GM21576 (cell line): Measurements from ENCODE around the gene ALOX15B.
A peak's percentile ranks its signal among the peaks of the same experiment; 100 is the strongest.

Experiments
- ATAC-seq: cut with Tn5 transposase; IDR thresholded peaks from one replicate; pipeline ENCODE4 v1.9.1; 2021; ENCODE audit warnings: mild to moderate bottlenecking, moderate library complexity; ENCODE audit not compliant: unreplicated experiment

ALOX15B gene

GRCh38 chr17:8038954-8039610, at the start of gene ALOX15B:
TSS of gene ALOX15B (plus strand) at chr17:8039059. CDS start at chr17:8039156, 97 bp downstream.
- no peak for ATAC-seq

GRCh38 chr17:7989781-7990655, 48.8 kb upstream of the ALOX15B start:
- peak; percentile 75 for ATAC-seq

GRCh38 chr17:7992516-7992915, 46.3 kb upstream of the ALOX15B start:
- no peak for ATAC-seq

- no peak for ATAC-seq
These were observed 45.9 kb upstream of the ALOX15B start for GRCh38 chr17:7992924-7993323.

- ATAC-seq, result no peak
These were observed 44.8 kb upstream of the ALOX15B start for GRCh38 chr17:7993972-7994589.

- no peak for ATAC-seq
These were observed 43.1 kb upstream of the ALOX15B start for GRCh38 chr17:7995724-7996123.

- no peak for ATAC-seq
These were observed 41.7 kb upstream of the ALOX15B start for GRCh38 chr17:7997186-7997585.

- no peak for ATAC-seq
These were observed 36.7 kb upstream of the ALOX15B start, which contains the start of gene GUCY2D for GRCh38 chr17:8001976-8002720. TSS of gene GUCY2D (plus strand) at chr17:8002615. CDS start at chr17:8003048, 433 bp downstream.

- ATAC-seq, result no peak
These were observed 35.9 kb upstream of the ALOX15B start for GRCh38 chr17:8002721-8003593.

GRCh38 chr17:8003594-8004181, 35.2 kb upstream of the ALOX15B start:
- ATAC-seq, result no peak

GRCh38 chr17:8004899-8005298, 34.0 kb upstream of the ALOX15B start:
- ATAC-seq, result no peak

- no peak for ATAC-seq
These were observed 33.5 kb upstream of the ALOX15B start for GRCh38 chr17:8005357-8005756.

GRCh38 chr17:8005967-8006730, 32.7 kb upstream of the ALOX15B start:
- ATAC-seq, result no peak

GRCh38 chr17:8006836-8007680, 31.8 kb upstream of the ALOX15B start:
- no peak for ATAC-seq

- no peak for ATAC-seq
These were observed 31.0 kb upstream of the ALOX15B start for GRCh38 chr17:8007836-8008235.

- no peak for ATAC-seq
These were observed 26.7 kb upstream of the ALOX15B start for GRCh38 chr17:8012045-8012580.

GRCh38 chr17:8012996-8013640, 25.7 kb upstream of the ALOX15B start:
- no peak for ATAC-seq
